SW 1271 (cell line): ENCODE measurements around the gene PFKFB2.

Source experiments
- DNase-seq, 2 experiments: peaks; one replicate each; lab custom pipeline; 2025; lab: John Stamatoyannopoulos, UW

The PFKFB2 gene

GRCh38 chr1:207052911-207053769 is at the start of gene PFKFB2:
Gene PFKFB2 (plus strand): TSS chr1:207053275. CDS start chr1:207054718, 1,443 bp downstream.
- DNase-seq, result peak; percentile 89 to 92

- peak in 1 of 2 experiments; percentile 59 for DNase-seq
These were observed 47.9 kb upstream of the PFKFB2 start for GRCh38 chr1:207004931-207005830.

GRCh38 chr1:207006083-207006482 is 47.0 kb upstream of the PFKFB2 start:
- DNase-seq, result no peak

GRCh38 chr1:207006914-207007313 is 46.2 kb upstream of the PFKFB2 start:
- DNase-seq, result no peak

GRCh38 chr1:207007352-207008033 is 45.6 kb upstream of the PFKFB2 start:
- DNase-seq, result peak; percentile 38 to 57

GRCh38 chr1:207009182-207009850 is 43.8 kb upstream of the PFKFB2 start:
- DNase-seq, result no peak

GRCh38 chr1:207009945-207010344 is 43.1 kb upstream of the PFKFB2 start:
- no peak for DNase-seq

GRCh38 chr1:207010726-207011125 is 42.3 kb upstream of the PFKFB2 start:
- DNase-seq, result no peak

GRCh38 chr1:207013321-207014085 is 39.6 kb upstream of the PFKFB2 start:
- no peak for DNase-seq

GRCh38 chr1:207014728-207015127 is 38.3 kb upstream of the PFKFB2 start:
- no peak for DNase-seq

GRCh38 chr1:207015791-207016190 is 37.3 kb upstream of the PFKFB2 start:
- no peak for DNase-seq

- DNase-seq, result no peak
These were observed 35.2 kb upstream of the PFKFB2 start for GRCh38 chr1:207017615-207018559.

- no peak for DNase-seq
These were observed 34.4 kb upstream of the PFKFB2 start for GRCh38 chr1:207018707-207019106.

- DNase-seq, result no peak
These were observed 33.9 kb upstream of the PFKFB2 start for GRCh38 chr1:207019161-207019560.

- no peak for DNase-seq
These were observed 33.4 kb upstream of the PFKFB2 start for GRCh38 chr1:207019661-207020060.

- no peak for DNase-seq
These were observed 32.9 kb upstream of the PFKFB2 start for GRCh38 chr1:207020065-207020708.

- no peak for DNase-seq
These were observed 32.4 kb upstream of the PFKFB2 start for GRCh38 chr1:207020709-207021107.

- DNase-seq, result no peak
These were observed 31.8 kb upstream of the PFKFB2 start for GRCh38 chr1:207021139-207021861.
